HG03025 (cell line): Measurements from ENCODE around the gene LCOR.
"Not testable (repeated sequence)": the region's sequence is repeated elsewhere in the genome, so short reads cannot be mapped to it uniquely, and the experiment has no call there.

ENCODE experiments used
- ATAC-seq: cut with Tn5 transposase; IDR thresholded peaks from one replicate; pipeline ENCODE4 v1.9.1; 2021; ENCODE audit warnings: mild to moderate bottlenecking, moderate library complexity; ENCODE audit not compliant: unreplicated experiment, low FRiP score

The LCOR gene

DNA sequence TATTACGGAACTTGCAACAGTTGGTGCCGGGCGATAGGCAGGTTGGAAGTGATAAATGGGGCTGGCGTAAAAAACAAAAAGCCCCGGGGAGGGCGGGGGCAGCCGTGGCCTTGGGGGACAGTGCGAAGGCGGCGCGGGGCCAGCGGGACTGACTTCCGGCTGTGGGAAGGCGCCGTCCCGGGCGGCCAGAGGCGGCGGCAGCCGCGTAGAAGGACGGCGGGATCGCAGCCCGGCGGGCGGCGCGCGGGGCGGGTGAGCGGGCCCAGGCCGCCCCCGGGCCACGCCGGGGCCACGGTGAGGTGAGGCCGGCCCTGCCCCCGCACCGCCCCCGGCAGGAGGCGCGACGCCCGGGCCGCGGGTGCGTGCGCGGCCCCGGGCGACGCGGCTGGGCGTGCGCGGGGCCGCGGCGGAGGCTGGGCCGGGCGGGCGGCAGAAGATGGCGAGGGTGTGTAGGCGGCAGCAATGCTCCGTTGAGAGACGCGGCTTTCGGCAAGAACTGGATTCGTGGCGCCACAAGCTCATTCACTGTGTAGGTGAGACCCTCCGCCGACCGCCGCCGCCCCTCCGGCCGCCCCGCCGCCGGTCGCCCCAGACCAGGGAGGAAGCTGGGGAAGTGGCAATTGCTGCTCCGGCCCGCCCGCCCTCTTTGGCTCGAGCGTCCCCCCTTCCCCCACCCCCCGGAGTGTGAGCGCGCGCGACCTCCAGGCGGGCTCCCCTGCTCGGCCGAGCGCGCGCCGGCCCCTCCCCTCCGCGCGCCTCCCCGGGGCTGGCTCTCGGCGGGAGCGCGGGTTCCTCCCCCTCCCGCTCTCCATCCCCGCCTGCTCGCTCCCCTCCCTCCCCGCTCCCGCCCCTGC, at the start of gene LCOR:
LCOR (plus strand) TSS at position 432 of the 854 bp plus-strand sequence. CDS start 116,760 bp downstream, outside the sequence.
- ATAC-seq: peak; percentile 59

- no peak for ATAC-seq
Measured at GRCh38 chr10:96784253-96784652, 47.8 kb upstream of the LCOR start.

- ATAC-seq: peak; percentile 61
Measured at GRCh38 chr10:96789571-96790108, 42.5 kb upstream of the LCOR start.

DNA sequence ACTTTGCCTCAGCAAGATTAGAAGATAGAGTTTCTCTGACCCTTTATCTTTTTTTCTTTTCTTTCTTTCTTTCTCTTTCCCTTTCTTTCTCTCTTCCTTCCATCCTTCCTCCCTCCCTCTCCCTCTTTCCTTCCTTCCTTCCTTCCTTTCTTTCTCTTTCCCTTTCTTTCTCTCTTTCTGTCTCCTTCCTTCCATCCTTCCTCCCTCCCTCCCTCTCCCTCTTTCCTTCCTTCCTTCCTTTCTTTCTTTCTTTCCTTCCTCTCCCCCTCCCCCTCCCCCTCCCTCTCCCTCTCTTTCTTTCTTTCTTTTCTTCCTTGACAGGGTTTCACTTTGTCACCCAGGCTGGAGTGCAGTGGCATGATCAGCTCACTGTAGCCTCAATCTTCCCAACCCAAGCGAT, 40.2 kb upstream of the LCOR start:
- no peak for ATAC-seq

GRCh38 chr10:96794836-96795733, 37.0 kb upstream of the LCOR start:
- ATAC-seq: no peak

- no peak for ATAC-seq
Measured at GRCh38 chr10:96797485-96797884, 34.6 kb upstream of the LCOR start.

- no peak for ATAC-seq
Measured at GRCh38 chr10:96803288-96803664, 28.8 kb upstream of the LCOR start.

- no peak for ATAC-seq
Measured at GRCh38 chr10:96814264-96814663, 17.8 kb upstream of the LCOR start.

DNA sequence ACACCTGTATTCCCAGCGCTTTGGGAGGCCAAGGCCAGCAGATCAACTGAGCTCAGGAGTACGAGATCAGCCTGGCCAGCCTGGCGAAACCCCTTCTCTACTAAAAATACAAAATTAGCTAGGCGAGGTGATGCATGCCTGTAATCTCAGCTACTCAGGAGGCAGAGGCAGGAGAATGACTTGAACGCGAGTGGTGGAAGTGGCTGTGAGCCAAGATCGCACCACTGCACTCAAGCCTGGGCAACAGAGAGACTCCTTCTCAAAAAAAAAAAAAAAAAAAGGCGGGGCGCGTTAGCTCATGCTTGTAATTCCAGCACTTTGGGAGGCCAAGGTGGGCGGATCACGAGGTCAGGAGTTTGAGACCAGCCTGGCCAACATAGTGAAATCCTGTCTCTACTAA, 13.1 kb upstream of the LCOR start:
- not testable (repeated sequence) for ATAC-seq

DNA sequence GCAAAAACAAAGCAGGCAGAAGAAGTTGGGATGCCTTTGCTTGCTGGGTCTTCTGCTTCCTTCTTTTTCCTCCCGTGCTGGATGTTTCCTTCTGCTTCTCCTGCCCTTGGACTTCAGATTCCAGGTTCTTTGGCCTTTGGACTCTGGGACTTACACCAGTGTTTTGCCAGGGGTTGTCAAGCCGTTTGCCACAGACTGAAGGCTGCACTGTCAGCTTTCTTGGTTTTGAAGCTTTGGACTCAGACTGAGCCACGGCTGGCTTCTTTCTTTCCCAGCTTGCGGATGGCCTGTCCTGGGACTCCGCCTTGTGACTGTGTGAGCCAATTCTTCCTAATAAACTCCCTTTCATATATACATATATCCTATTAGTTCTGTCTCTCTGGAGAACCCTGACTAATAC, 11.3 kb upstream of the LCOR start:
- ATAC-seq: no peak

GRCh38 chr10:96826438-96826837, 5.7 kb upstream of the LCOR start:
- no peak for ATAC-seq

GRCh38 chr10:96828609-96829008, 3.5 kb upstream of the LCOR start:
- no peak for ATAC-seq

DNA sequence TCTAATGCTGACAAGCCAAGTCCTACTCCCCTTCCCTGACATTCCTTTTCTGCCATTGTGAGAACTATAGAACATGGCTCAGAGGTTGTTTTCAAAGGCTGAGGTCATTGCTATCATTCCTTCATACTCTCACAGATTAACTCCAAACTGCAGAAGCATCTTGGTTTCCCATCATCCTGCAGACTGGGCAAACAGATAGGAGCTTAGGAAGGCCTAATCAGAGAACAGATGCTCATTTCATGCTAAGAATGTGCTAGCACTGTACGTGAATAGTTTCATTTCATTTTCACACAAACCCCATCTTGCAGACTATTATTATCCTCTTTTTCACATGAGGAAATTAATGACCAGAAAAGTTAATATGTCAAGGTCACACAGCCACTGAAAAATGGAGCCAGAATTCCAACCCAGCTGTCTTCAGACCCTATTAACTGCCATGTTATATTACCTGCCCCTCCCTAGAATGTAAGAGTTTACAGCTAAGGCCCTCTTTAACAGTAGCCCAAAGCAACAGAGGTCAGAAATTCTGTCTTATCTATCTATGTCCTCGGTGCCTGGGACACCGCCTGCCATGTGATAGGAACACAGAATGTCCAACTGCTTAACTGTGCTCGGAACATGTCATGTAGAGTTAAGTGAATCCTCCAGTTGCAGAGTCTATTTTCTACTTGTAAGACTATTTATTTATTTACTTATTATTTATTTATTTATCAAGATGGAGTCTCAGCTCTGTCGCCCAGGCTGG, 2.9 kb upstream of the LCOR start:
- no peak for ATAC-seq

- ATAC-seq: no peak
Measured at GRCh38 chr10:96830511-96831199, 1.4 kb upstream of the LCOR start.

- no peak for ATAC-seq
Measured at GRCh38 chr10:96831200-96831866, 765 bp upstream of the LCOR start.

GRCh38 chr10:96832721-96833219, 672 bp downstream of the LCOR start:
- ATAC-seq: peak; percentile 51

- no peak for ATAC-seq
Measured at GRCh38 chr10:96833220-96834001, 1.3 kb downstream of the LCOR start.

DNA sequence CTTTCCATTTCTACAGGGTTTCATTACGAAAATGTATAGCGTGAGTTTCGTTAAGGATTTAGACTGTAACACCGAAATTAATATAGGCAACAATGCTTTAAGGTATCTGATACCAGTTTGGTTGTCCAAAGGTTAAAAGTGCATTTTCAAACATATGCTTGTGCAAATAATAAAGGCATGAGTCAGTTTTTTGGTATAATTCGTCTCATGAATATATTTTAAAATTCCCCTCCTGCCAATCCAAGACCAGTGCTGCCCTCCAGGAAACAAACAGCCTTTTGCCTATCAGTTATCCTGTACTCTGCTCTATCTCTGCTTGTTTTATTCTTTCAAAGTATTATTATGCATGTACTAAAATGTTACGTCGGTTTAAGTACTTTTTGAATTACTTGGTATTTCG, 2.0 kb downstream of the LCOR start:
- ATAC-seq: no peak
